GOT3 (cell line): Measurements from ENCODE around the gene TANC2.

Experiments used
- DNase-seq: peaks from one replicate; lab custom pipeline; 2025; ENCODE audit warnings: mixed read lengths; lab: John Stamatoyannopoulos, UW

The TANC2 gene

GRCh38 chr17:63001689-63002394 lies 35.8 kb downstream of the TANC2 start:
- no peak for DNase-seq

- DNase-seq = no peak
Measured at GRCh38 chr17:63002625-63003024, 36.6 kb downstream of the TANC2 start.

GRCh38 chr17:63015824-63016223 lies 49.8 kb downstream of the TANC2 start:
- DNase-seq = no peak
